Measurements from ENCODE around the gene ADAT3.

GRCh38 chr19:1954532-1954933 is 49.3 kb downstream of the ADAT3 start:
- TF ChIP-seq, protein P1, sequence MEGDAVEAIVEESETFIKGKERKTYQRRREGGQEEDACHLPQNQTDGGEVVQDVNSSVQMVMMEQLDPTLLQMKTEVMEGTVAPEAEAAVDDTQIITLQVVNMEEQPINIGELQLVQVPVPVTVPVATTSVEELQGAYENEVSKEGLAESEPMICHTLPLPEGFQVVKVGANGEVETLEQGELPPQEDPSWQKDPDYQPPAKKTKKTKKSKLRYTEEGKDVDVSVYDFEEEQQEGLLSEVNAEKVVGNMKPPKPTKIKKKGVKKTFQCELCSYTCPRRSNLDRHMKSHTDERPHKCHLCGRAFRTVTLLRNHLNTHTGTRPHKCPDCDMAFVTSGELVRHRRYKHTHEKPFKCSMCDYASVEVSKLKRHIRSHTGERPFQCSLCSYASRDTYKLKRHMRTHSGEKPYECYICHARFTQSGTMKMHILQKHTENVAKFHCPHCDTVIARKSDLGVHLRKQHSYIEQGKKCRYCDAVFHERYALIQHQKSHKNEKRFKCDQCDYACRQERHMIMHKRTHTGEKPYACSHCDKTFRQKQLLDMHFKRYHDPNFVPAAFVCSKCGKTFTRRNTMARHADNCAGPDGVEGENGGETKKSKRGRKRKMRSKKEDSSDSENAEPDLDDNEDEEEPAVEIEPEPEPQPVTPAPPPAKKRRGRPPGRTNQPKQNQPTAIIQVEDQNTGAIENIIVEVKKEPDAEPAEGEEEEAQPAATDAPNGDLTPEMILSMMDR (IDR thresholded peaks at IDR 0.05): no peak
- TF ChIP-seq POLR2A (IDR thresholded peaks at IDR 0.05): no peak
